Measurements from ENCODE around the gene PHAF1. TPM values are rescaled to one million over a fixed set of nuclear protein-coding genes. Genes with fewer than 3 reads are reported as not detected.

Gene PHAF1
- total and polyA plus RNA-seq, 2 of the 13 experiments (the other 11 are each of a cell fraction or from before 2014, with no cell fraction given): 48.3 to 174 TPM

DNA sequence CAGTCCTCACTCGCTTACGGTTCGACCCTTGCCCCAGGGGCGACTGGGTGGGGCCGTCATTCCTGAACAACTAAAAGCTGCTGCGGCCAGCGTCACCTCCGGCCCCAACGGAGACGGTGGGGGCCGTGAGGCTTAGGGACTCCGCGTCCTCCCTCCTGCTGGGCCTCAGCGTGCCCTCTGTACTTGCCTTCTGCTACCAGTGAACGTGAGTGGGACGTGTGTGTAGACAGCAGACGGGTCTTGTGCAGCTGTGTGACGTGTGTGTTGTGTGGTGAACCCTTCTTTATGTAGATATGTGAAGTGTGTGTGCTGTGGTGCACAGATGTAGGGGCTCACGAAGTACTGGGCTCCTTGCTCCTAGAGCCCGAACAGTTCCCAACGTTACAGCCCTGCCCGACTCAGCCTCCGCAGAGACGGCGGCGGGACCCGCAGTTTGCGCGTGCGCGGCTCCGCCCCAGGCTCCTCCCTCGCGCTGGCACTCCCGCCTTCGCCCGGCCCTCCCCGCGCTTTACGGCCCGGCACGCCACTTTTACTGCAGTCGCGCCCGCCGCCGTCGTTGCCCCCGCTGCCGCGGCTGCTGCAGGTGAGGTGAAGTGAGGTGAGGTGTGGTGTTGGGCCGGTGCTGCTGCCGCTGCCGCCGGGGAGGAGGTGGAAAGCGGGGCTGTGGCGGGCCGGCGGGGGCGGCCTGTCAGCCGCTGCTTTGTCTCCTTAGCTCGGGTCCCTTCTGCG is at the start of gene PHAF1 (continued):
- TF ChIP-seq, protein P1, sequence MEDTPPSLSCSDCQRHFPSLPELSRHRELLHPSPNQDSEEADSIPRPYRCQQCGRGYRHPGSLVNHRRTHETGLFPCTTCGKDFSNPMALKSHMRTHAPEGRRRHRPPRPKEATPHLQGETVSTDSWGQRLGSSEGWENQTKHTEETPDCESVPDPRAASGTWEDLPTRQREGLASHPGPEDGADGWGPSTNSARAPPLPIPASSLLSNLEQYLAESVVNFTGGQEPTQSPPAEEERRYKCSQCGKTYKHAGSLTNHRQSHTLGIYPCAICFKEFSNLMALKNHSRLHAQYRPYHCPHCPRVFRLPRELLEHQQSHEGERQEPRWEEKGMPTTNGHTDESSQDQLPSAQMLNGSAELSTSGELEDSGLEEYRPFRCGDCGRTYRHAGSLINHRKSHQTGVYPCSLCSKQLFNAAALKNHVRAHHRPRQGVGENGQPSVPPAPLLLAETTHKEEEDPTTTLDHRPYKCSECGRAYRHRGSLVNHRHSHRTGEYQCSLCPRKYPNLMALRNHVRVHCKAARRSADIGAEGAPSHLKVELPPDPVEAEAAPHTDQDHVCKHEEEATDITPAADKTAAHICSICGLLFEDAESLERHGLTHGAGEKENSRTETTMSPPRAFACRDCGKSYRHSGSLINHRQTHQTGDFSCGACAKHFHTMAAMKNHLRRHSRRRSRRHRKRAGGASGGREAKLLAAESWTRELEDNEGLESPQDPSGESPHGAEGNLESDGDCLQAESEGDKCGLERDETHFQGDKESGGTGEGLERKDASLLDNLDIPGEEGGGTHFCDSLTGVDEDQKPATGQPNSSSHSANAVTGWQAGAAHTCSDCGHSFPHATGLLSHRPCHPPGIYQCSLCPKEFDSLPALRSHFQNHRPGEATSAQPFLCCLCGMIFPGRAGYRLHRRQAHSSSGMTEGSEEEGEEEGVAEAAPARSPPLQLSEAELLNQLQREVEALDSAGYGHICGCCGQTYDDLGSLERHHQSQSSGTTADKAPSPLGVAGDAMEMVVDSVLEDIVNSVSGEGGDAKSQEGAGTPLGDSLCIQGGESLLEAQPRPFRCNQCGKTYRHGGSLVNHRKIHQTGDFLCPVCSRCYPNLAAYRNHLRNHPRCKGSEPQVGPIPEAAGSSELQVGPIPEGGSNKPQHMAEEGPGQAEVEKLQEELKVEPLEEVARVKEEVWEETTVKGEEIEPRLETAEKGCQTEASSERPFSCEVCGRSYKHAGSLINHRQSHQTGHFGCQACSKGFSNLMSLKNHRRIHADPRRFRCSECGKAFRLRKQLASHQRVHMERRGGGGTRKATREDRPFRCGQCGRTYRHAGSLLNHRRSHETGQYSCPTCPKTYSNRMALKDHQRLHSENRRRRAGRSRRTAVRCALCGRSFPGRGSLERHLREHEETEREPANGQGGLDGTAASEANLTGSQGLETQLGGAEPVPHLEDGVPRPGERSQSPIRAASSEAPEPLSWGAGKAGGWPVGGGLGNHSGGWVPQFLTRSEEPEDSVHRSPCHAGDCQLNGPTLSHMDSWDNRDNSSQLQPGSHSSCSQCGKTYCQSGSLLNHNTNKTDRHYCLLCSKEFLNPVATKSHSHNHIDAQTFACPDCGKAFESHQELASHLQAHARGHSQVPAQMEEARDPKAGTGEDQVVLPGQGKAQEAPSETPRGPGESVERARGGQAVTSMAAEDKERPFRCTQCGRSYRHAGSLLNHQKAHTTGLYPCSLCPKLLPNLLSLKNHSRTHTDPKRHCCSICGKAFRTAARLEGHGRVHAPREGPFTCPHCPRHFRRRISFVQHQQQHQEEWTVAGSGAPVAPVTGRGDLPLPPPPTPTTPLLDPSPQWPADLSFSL (CRISPR knock-in tag; IDR thresholded peaks at IDR 0.05): no peak
- TF ChIP-seq, protein P2, sequence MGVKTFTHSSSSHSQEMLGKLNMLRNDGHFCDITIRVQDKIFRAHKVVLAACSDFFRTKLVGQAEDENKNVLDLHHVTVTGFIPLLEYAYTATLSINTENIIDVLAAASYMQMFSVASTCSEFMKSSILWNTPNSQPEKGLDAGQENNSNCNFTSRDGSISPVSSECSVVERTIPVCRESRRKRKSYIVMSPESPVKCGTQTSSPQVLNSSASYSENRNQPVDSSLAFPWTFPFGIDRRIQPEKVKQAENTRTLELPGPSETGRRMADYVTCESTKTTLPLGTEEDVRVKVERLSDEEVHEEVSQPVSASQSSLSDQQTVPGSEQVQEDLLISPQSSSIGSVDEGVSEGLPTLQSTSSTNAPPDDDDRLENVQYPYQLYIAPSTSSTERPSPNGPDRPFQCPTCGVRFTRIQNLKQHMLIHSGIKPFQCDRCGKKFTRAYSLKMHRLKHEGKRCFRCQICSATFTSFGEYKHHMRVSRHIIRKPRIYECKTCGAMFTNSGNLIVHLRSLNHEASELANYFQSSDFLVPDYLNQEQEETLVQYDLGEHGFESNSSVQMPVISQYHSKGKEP (CRISPR knock-in tag; IDR thresholded peaks at IDR 0.05): peak; percentile 89
- TF ChIP-seq, protein P3, sequence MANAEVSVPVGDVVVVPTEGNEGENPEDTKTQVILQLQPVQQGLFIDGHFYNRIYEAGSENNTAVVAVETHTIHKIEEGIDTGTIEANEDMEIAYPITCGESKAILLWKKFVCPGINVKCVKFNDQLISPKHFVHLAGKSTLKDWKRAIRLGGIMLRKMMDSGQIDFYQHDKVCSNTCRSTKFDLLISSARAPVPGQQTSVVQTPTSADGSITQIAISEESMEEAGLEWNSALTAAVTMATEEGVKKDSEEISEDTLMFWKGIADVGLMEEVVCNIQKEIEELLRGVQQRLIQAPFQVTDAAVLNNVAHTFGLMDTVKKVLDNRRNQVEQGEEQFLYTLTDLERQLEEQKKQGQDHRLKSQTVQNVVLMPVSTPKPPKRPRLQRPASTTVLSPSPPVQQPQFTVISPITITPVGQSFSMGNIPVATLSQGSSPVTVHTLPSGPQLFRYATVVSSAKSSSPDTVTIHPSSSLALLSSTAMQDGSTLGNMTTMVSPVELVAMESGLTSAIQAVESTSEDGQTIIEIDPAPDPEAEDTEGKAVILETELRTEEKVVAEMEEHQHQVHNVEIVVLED (CRISPR knock-in tag; IDR thresholded peaks at IDR 0.05; ENCODE audit: borderline replicate concordance): peak; percentile 90
- TF ChIP-seq TCF7L2 (IDR thresholded peaks at IDR 0.05; ENCODE audit: low read depth, low read length): no peak
- TF ChIP-seq, protein P4, sequence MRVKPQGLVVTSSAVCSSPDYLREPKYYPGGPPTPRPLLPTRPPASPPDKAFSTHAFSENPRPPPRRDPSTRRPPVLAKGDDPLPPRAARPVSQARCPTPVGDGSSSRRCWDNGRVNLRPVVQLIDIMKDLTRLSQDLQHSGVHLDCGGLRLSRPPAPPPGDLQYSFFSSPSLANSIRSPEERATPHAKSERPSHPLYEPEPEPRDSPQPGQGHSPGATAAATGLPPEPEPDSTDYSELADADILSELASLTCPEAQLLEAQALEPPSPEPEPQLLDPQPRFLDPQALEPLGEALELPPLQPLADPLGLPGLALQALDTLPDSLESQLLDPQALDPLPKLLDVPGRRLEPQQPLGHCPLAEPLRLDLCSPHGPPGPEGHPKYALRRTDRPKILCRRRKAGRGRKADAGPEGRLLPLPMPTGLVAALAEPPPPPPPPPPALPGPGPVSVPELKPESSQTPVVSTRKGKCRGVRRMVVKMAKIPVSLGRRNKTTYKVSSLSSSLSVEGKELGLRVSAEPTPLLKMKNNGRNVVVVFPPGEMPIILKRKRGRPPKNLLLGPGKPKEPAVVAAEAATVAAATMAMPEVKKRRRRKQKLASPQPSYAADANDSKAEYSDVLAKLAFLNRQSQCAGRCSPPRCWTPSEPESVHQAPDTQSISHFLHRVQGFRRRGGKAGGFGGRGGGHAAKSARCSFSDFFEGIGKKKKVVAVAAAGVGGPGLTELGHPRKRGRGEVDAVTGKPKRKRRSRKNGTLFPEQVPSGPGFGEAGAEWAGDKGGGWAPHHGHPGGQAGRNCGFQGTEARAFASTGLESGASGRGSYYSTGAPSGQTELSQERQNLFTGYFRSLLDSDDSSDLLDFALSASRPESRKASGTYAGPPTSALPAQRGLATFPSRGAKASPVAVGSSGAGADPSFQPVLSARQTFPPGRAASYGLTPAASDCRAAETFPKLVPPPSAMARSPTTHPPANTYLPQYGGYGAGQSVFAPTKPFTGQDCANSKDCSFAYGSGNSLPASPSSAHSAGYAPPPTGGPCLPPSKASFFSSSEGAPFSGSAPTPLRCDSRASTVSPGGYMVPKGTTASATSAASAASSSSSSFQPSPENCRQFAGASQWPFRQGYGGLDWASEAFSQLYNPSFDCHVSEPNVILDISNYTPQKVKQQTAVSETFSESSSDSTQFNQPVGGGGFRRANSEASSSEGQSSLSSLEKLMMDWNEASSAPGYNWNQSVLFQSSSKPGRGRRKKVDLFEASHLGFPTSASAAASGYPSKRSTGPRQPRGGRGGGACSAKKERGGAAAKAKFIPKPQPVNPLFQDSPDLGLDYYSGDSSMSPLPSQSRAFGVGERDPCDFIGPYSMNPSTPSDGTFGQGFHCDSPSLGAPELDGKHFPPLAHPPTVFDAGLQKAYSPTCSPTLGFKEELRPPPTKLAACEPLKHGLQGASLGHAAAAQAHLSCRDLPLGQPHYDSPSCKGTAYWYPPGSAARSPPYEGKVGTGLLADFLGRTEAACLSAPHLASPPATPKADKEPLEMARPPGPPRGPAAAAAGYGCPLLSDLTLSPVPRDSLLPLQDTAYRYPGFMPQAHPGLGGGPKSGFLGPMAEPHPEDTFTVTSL (CRISPR knock-in tag; IDR thresholded peaks at IDR 0.05; ENCODE audit: borderline replicate concordance): peak; percentile 20; the same call in 1 of the 2 replicates
- peak; percentile 96 for TF ChIP-seq ARNT2 (CRISPR knock-in tag; IDR thresholded peaks at IDR 0.05; ENCODE audit: low read depth)
- TF ChIP-seq NR1H2 (CRISPR knock-in tag; IDR thresholded peaks at IDR 0.05; ENCODE audit: borderline replicate concordance, low read depth): no peak; the same call in 1 of the 2 replicates
- peak; percentile 62; the same call in 1 of the 2 replicates for TF ChIP-seq MYNN (CRISPR knock-in tag; IDR thresholded peaks at IDR 0.05; ENCODE audit: low read depth)
- TF ChIP-seq ATF7-NPFF (CRISPR knock-in tag; IDR thresholded peaks at IDR 0.05; ENCODE audit: low read depth): peak; percentile 94
- TF ChIP-seq KLF11 (CRISPR knock-in tag; IDR thresholded peaks at IDR 0.05): peak; percentile 91
- peak; percentile 87 for TF ChIP-seq ZNF232 (CRISPR knock-in tag; IDR thresholded peaks at IDR 0.05; ENCODE audit: borderline replicate concordance)
- TF ChIP-seq CCAR2 (optimal IDR thresholded peaks at IDR 0.05; ENCODE audit: low read depth, low read length): peak; percentile 41

All from HepG2 (cell line).